HG03095 (cell line): Measurements from ENCODE around the gene EGFL7.

ENCODE experiments used
- ATAC-seq: cut with Tn5 transposase; IDR thresholded peaks from one replicate; pipeline ENCODE4 v1.9.1; 2021; ENCODE audit warnings: moderate library complexity; ENCODE audit not compliant: unreplicated experiment

EGFL7 gene

DNA sequence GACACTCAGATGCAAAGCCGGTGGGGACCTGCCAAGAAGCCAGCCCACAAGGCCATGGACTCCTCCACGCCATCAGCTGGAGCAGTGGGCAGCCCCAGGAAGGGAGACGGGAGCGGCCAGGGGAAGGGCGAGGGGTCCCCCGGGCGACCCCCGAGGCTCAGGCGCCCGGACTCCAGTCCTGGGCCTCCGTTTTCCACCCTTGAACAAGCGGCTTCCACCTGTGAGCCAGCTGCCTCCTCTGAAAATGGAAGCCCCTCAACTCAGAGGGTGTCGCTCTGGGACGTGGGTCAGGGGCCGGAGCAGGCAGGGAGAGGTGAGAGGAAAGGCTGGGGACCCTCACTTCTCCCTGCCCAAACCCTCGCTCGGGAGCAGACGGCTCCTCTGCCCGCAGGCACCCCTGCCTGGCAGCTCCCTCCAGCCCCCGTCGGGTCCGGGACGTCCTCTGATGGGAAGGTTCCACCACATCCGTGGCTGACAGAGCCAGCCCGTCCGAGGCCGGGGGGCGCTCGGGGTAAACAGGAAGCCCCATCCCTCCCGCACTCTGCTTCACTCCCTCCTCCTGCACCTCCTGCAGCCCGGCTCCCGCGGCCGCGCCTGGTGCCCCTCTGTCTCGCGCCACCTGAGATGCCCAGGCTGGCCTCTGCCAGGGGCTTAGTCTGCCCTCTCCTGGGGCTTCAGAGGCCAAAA lies 3.7 kb upstream of the EGFL7 start:
- ATAC-seq: no peak

DNA sequence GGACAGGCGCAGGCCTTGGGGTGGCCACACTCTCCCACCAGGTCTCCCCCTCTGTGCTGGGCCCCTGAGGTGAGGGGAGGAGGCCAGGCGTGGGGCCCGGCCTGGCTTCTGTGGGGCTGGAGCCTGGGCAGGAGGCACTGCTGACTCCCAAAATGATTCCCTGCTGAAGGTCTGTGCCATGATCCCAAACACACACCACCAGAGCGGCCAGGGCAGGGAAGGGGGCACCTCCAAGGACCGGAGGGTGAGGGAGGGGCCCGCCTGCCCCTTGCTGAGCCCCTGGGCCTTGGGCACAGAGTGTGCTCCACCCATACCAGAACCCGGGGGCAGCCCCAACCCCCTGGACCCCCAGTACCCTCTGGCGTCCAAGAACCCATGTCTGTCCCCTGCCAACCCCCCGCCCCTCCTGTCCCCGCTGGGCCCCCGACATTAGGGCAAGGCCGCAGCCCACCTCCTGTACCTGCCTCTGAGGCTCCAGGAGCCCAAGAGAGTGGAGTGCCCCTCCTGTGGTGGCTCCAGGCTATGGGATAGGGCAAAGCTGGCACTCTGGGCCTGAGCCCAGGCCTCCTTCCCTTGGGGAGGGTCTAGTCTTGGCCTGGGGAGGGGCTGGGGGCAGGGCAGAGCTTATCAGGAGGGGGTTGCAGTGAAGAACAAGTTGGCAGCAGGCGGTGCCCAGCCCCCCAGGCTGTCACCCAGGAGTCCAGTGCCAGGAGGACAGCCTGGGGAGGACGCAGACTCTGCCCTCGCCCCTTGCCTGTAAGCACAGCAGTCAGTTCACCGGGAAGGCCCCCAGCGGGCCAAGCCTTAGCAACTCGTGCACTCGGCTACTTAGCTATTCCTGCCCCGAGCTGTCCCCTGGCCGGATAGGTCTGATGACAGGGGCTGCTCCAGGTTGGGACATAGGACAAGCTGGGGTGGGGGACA lies 2.6 kb upstream of the EGFL7 start:
- ATAC-seq: no peak

DNA sequence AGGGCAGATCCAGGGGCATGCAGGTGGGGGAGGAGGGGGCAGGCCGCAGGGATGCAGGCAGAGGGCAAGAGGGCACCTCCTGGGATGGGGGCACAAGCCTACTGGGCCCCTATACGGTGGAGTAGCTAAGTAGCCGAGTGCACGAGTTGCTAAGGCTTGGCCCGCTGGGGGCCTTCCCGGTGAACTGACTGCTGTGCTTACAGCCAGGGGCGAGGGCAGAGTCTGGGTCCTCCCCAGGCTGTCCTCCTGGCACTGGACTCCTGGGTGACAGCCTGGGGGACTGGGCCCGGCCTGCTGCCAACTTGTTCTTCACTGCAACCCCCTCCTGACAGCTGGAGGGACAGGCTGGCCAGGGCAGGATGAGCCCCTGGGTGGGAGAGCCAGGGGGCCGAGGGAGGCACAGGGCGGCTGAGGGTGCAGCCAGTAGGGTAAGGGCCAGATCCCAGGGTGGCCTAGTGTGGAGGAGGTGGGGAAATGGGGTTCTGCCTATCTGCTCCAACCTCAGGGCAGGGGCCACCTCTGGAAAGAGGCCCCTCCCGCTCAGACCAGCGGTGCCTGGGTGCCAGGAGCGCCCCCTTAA lies 1.7 kb upstream of the EGFL7 start:
- ATAC-seq: no peak

DNA sequence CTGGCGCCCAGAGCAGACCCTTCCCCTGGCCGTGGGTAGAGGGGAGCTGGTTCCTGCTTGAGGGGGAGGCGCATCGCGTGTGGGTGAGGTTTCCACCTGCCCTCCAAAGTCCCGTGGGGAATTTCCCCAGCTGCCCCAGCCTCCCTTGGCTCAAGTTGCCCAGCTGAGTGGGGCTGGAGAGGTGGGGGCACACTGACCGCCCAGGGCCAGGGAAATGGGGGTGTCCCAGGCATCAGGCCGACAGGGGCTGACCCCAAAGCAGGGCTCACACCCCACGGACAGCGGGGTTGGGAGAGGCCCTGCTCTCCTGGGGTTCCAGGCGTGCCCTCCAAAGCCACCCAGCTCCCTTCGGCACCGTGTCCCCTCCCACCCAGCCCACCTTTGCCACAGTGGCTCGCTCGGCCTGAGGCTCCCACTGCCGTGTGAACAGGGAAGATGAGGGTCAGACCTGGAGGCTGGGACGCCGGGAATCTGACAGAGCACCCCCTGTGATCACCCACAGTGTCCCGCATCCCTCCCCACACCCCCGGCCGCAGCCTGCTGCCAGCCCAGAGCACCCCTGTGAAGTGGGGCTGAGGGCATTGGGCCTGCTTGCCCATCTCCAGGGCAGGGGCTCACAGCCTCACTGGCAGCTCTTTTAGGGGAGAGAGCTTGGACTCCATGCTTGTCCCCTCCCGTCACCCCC lies 933 bp upstream of the EGFL7 start:
- no peak for ATAC-seq

DNA sequence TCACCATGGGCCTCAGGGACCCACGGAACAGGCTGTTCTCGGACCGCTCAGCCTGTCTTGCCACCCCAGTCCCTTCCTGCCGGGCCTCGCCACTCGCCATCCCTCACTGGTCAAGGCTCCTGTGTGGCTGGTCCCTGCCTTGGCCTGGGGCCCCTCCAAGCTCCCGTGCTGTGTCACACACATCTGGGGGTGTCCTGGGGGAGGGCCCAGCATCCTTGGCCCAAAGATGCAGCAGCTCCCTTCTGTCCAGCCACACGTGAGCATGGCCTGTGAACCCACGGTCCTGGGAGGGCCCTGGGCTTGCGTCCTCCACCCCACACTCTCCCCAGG lies 425 bp upstream of the EGFL7 start:
- no peak for ATAC-seq

DNA sequence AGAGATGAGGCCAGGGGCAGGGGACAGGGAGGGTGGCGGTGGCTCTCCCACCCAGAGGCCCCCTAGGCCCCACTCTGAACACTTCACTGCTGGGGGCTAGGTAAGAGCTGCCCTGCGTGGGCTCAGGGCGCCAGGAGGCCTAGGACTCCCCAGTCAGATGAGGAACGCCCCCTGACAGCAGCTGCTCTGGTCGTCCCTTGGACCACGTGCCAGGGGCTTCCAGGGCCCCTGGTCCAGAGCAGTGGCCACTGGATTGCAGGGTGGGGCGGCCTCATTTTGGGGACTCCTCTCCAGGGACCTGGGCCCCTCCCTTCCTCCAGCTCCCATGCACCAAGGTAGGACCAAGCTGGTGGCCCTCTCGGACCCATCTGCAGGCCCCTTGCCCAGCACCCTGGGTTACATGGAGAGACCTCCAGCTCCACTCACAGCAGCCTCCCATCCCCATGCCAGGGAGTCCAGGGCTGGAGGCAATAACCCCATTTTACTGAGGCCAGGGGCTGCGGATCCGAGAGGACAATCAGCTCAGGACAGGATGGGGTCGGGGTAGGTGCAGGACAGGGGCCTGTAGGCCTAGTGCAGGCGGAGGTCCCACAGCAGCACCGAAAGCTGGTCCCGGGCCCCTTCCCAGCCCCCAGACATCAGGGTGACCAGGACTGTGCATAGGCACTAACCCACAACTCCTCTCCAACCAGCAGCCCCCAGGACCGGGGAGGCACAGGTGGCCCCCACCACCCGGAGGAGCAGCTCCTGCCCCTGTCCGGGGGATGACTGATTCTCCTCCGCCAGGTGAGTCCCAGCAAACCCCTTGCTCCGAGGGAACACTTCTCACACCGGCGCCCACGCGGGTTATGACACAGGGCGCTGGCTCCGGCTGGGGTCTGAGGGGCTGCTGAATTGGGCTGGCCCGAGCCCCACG lies 1.5 kb downstream of the EGFL7 start:
- ATAC-seq: no peak

DNA sequence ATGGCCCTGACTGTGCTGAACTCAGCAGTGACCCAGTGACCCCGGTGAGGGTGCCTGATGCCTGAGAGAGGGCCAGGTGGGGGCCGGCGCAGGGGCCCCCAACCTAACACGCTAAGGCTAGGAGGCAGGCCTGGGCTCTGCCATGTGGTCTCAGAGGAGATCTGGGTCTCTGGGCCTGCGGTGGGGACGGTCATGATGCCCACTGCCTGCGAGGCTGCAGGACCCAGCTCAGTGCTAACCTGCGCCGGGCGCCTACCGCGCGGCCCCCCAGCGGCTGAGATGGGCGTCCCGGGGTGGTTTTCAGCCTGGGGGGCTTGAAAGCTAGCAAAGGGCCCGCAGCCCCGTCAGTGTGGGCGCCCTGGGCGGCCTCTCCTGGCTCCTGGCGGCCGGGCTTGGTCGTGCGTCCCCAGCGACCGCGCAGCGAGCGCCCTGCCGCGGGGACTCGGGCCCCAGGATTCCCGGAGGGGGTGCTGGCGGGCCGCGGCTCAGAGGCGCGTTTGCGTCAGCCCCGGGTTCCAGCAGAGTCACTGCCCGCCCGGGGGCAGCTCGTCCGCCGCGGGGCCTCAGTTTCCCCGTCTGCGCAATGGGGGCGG lies 2.5 kb downstream of the EGFL7 start:
- no peak for ATAC-seq

DNA sequence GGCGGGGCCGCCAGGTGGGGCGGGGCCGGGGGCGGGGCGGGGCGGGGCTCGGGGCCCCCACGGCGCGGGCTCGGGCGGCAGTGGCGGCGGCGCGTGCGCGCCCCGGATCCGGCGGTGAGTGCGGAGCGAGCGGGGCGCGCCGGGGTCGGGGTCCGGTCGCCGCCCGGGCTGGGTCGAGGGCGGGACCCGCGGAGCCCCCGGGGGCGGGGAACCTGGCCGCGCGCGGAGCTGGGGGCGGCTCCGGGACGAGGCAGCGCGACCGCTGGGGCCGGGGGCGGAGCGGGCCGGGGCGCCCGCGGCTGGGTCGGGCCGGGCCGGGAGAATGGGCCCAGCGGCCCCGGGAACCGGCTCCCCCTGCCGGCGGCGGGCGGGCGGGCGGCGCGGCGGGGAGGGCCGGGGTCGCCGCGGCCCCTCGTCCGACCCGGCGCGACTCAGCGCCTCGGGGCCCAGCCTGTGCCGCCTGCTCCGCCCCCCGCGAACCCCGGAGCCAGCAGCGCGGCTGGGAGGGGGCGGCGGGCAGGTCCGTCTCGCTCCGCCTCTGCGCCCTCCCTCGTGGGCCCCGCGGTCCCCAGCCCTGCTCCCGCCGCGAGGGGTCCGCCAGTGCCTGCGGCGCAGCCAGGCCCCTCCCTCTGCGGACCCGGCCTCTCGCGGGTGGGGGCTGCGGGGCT lies 3.1 kb downstream of the EGFL7 start:
- no peak for ATAC-seq

DNA sequence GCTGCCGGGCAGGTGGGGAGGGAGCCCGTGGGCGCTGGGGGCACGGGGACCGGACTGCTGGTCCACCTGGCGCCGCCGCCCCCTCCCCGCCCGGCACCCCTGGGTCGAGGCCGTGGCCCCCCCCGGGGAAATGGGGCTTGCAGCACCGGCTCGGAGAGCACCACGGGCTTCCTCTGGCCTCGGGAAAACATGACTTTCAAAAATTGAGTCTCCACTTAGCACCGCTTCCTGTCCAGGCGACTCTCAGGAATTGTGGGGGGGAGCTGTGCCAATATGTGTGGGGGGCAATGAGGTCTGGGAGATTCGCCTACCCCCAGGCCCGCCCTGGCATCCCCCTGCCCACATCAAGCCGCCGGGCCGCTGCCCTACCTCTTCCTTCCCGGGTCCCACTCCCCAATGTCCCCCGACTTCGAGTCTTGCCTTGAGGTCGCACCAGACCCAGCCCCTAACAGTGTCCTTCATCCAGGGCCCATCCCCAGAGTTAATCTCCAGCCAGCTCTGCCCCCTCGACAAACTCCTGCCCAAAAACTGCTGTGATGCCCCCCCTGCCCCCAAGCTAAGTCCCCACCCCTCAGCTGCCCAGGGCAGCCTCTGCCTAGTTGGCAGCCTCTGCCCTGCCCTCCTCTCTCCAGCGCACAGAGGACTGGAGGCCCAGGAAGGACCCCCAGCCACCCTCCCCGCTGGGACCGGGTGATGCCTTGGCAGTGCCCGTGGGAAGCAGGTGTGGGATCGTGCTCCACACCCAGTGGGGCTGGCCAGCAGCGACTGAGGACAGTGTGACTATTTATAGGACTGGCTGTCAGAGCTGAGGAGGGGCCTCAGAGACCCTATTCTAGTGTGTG lies 3.9 kb downstream of the EGFL7 start:
- no peak for ATAC-seq

DNA sequence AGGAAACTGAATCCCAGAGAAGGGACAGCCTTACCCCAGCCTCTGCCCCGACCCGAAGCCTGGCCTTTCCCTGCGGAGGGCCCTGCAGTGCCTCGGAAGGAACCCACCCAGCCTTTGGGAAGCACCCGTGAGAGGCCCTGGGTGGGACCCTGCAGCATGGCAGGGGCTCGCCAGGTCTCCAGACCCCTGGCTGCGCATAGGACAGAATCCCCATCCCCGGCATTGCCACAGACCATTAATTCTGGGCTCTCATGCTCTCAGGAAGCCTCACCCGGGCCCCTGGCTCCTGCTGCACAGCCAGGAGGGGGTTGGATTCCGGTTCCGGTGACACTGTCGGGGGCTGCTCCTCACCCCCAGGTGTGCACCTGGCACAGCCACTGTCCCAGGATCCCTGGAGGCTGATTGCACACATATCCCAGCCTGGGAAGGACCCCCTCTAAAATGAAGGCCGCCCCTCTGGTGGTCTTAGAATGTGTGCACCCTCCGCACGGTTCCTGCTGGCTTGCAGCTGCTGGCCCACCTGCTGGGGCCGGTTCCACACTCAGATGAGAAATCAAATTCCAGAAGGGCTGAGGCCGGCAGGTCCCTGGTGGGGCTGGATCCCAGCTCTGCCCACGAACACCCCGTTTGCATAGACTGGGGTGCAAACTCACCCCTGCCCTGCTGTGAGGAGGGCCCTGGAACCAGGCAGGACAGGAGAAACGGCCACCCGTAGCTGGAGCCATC lies 4.7 kb downstream of the EGFL7 start:
- ATAC-seq: no peak

DNA sequence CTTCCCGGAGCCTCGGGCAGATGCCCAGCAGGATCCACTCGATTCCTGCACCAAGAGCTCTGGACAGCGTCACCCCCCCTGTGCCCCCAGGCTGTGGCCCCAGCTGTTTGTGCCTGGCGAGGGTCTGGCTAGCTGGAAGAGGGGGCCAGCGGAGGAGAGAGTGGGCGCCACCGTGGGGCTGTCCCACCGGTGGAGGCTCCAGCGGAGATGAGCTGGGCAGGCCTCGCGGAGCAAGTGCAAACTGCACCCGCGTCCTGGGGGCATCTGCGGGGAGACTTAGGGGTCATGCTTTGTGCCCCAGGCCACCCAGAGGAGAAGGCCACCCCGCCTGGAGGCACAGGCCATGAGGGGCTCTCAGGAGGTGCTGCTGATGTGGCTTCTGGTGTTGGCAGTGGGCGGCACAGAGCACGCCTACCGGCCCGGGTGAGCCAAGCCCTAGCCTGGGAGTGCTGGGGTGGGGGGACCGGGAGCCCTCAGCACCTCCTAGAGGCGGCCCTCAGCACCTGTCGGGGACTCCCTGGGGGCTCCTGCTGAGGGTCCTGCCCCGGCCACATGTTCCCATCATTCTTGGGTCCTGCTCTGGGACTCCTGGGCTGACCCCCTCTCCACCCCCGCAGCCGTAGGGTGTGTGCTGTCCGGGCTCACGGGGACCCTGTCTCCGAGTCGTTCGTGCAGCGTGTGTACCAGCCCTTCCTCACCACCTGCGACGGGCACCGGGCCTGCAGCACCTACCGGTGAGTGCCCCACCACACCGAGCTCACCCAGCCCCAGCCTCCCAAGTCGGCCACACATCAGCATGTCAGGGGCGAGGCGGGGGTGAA lies 5.4 kb downstream of the EGFL7 start:
- ATAC-seq: no peak

DNA sequence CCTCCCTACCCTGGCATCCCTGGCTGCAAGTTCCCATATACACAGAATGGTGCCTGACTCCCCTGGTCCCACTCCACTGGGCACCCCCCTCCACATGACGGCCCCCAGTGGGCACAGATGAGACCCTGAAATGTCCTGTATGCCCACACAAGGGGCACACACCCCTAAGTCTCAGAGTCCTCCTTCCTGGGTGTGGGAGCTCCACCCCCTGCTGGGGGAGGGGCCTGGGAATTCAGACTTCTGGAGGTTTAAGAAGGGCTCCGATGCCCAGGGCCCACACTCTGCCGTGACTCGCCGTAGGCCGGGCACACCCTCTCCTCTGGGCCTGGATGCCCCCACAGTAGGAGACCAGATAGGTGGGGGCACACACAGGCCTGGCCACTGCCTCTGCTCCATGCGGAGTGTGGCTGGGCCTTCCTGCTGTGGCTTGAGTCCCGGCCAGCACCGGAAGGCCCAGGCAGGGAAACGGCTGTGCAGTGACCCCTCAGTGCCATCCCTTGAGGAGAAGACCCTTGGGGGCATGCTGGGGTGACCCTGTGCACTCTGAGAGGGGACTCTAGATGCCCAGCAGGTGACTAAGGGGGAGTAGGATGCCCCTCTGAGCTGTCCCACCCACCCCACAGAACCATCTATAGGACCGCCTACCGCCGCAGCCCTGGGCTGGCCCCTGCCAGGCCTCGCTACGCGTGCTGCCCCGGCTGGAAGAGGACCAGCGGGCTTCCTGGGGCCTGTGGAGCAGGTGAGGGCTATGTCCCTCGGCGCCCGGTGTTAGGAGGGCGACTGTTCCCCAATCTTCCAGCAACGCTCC lies 6.5 kb downstream of the EGFL7 start:
- ATAC-seq: no peak

DNA sequence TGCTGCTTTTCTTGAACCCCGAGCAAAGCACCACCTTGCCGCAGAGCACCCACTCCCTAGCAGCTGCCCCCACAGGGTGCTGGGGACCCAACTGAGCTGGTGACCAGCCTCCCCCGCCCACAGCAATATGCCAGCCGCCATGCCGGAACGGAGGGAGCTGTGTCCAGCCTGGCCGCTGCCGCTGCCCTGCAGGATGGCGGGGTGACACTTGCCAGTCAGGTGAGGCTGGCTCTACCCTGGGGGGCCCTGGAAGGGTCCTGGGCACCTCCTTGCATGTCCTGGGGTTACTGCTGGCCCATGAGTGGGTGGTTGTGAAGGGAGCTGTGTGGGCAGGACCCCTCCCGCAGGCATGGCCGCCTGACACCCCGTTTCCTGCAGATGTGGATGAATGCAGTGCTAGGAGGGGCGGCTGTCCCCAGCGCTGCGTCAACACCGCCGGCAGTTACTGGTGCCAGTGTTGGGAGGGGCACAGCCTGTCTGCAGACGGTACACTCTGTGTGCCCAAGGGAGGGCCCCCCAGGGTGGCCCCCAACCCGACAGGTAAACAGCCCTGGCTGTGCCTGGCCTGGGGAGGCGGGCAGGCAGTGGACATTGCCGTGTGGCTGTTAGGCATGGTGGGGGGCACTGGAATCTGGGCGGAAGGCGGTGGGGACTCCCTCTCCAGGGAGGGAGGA lies 7.2 kb downstream of the EGFL7 start:
- ATAC-seq: no peak

DNA sequence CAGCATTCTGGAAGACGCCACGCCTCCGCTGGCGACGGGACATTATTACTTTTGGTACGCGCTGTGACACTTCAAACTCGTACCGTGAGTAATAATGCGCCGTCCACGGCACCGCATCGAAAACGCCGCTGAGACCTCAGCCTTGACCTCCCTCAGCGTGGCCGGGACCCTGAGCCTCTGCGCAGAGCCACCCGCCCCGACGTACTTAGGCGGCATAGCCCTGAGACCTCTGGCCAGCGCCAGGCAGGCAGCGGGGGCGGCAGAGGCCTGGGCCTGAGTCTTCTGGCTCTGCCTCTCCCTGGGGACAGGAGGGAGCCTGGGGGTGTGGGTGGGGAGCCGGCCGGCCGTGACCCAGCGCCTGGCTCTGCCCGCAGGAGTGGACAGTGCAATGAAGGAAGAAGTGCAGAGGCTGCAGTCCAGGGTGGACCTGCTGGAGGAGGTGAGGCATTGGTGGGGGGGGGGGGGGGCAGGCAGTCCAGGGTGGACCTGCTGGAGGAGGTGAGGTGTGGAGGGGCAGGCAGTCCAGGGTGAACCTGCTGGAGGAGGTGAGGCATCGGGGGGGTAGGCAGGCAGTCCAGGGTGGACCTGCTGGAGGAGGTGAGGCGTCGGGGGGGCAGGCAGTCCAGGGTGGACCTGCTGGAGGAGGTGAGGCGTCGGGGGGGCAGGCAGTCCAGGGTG lies 8.0 kb downstream of the EGFL7 start:
- no peak for ATAC-seq

DNA sequence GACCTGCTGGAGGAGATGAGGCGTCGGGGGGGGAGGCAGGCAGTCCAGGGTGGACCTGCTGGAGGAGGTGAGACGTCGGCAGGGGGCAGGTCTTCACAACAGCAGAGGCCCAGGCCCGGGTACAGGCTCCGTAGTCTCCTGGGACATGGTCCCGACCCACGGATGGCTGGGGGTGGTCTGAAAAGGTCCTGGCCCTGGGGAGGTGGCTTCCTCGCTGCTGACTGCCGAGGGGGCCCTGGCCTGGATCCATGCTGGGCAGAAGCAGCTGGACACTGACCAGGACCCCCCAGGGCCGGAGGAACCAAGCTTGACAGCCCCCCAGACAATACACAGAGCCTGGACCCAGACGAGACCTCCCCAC lies 8.5 kb downstream of the EGFL7 start:
- no peak for ATAC-seq
